ENCODE results near the gene VMP1.

The VMP1 gene

GRCh38 chr17:59760160-59760559, 52.7 kb downstream of the VMP1 start:
- peaks cover 13% of the 10 kb centered on the region for H3K36me3 ChIP-seq (ENCODE audit: control insufficient read depth, low read length)
- H3K4me3 ChIP-seq (ENCODE audit: low read length) = no peak overlapping the region
- H3K27me3 ChIP-seq (ENCODE audit: control insufficient read depth, low read length) = no peaks in the 10 kb centered on the region
- TF ChIP-seq EZH2phosphoT487 (IDR thresholded peaks at IDR 0.05; ENCODE audit: borderline replicate concordance, low read length) (no peak), CTCF (IDR thresholded peaks at IDR 0.05; ENCODE audit: low read depth, low read length, poor library complexity, severe bottlenecking) (no peak)
- no peaks in the 10 kb centered on the region for H3K9me2 ChIP-seq (replicated peaks; ENCODE audit: control insufficient read depth, low read length)
- no peaks in the 10 kb centered on the region; the same call in 1 of the 2 replicates for H3K79me2 ChIP-seq (ENCODE audit: control insufficient read depth, low read length)
- no peak overlapping the region for H3K27ac ChIP-seq (ENCODE audit: low read depth, low read length)
- no peak overlapping the region for H3K4me2 ChIP-seq (ENCODE audit: low read length)
- H3F3A ChIP-seq (ENCODE audit: control insufficient read depth, insufficient read depth) = no peaks in the 10 kb centered on the region
- peaks cover 6% of the 10 kb centered on the region; the same call in 1 of the 2 replicates for H3K4me1 ChIP-seq (ENCODE audit: control insufficient read depth, low read length)
- H4K20me1 ChIP-seq (ENCODE audit: control insufficient read depth, insufficient read depth, low read depth, low read length) = no peaks in the 10 kb centered on the region
- peaks cover 5% of the 10 kb centered on the region; the same call in 1 of the 2 replicates for H3K9me3 ChIP-seq (ENCODE audit: control insufficient read depth, insufficient read depth, low read length)

DNA sequence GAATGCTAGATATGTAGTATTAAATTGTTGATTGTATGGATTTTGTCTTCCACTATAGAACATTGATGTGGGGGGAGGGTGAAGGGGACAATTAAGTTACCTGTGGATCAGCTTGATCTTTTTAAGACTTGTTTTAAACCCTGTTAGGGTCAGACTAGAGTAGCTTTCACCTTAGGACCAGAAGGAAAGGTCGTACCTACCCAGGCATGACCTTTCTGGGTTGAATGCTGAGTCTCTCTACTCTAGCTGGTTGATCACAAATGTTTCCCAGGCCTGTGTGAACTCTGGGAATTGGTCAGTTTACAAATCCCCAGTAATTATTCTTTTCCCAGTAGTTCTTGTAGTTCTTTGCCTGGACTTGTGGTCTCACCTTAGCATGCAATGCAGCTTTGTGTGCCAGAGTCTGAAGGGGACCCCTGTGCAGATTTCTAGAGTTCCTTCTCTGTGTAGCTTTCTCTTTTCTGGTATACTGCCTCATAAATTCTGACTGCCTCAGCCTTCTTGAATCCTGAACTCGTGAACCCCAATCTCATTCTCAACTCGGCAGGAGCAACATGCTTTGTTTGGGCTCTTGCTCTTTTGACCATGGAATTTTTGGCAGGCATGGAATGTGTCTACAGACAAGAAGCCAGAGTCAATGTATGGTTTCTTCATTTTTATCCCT, 54.1 kb downstream of the VMP1 start:
- TF ChIP-seq EZH2phosphoT487 (IDR thresholded peaks at IDR 0.05; ENCODE audit: borderline replicate concordance, low read length) = no peak
- no peak for TF ChIP-seq CTCF (IDR thresholded peaks at IDR 0.05; ENCODE audit: low read depth, low read length, poor library complexity, severe bottlenecking)
- Histone ChIP-seq H3K9me3 (ENCODE audit: control insufficient read depth, insufficient read depth, low read length) (peaks cover 5% of the 10 kb centered on the region; the same call in 1 of the 2 replicates), H3K36me3 (ENCODE audit: control insufficient read depth, low read length) (peaks cover 16% of the 10 kb centered on the region), H3K4me2 (ENCODE audit: low read length) (no peak overlapping the region), H3K4me1 (ENCODE audit: control insufficient read depth, low read length) (peaks cover 6% of the 10 kb centered on the region; the same call in 1 of the 2 replicates), H3K79me2 (ENCODE audit: control insufficient read depth, low read length) (no peaks in the 10 kb centered on the region; the same call in 1 of the 2 replicates), H4K20me1 (ENCODE audit: control insufficient read depth, insufficient read depth, low read depth, low read length) (no peaks in the 10 kb centered on the region), H3F3A (ENCODE audit: control insufficient read depth, insufficient read depth) (no peaks in the 10 kb centered on the region), H3K27ac (ENCODE audit: low read depth, low read length) (no peak overlapping the region), H3K9me2 (replicated peaks; ENCODE audit: control insufficient read depth, low read length) (no peaks in the 10 kb centered on the region), H3K4me3 (ENCODE audit: low read length) (no peak overlapping the region), H3K27me3 (ENCODE audit: control insufficient read depth, low read length) (no peaks in the 10 kb centered on the region)

GRCh38 chr17:59762049-59762823, 54.8 kb downstream of the VMP1 start:
- Histone ChIP-seq H3K9me3 (ENCODE audit: control insufficient read depth, insufficient read depth, low read length) (peaks cover 5% of the 10 kb centered on the region; the same call in 1 of the 2 replicates), H3K9me2 (replicated peaks; ENCODE audit: control insufficient read depth, low read length) (no peaks in the 10 kb centered on the region), H4K20me1 (ENCODE audit: control insufficient read depth, insufficient read depth, low read depth, low read length) (no peaks in the 10 kb centered on the region), H3K27me3 (ENCODE audit: control insufficient read depth, low read length) (no peaks in the 10 kb centered on the region), H3K4me3 (ENCODE audit: low read length) (no peak overlapping the region), H3K36me3 (ENCODE audit: control insufficient read depth, low read length) (peaks cover 16% of the 10 kb centered on the region), H3F3A (ENCODE audit: control insufficient read depth, insufficient read depth) (no peaks in the 10 kb centered on the region), H3K4me2 (ENCODE audit: low read length) (no peak overlapping the region), H3K27ac (ENCODE audit: low read depth, low read length) (no peak overlapping the region), H3K4me1 (ENCODE audit: control insufficient read depth, low read length) (peaks cover 6% of the 10 kb centered on the region; the same call in 1 of the 2 replicates), H3K79me2 (ENCODE audit: control insufficient read depth, low read length) (no peaks in the 10 kb centered on the region)
- TF ChIP-seq CTCF (IDR thresholded peaks at IDR 0.05; ENCODE audit: low read depth, low read length, poor library complexity, severe bottlenecking) = no peak
- no peak for TF ChIP-seq EZH2phosphoT487 (IDR thresholded peaks at IDR 0.05; ENCODE audit: borderline replicate concordance, low read length)
